Pancreas (tissue), 10 donors: ENCODE results near the gene SLC27A1. TPM values are rescaled to one million over a fixed set of nuclear protein-coding genes. Genes with fewer than 3 reads are reported as not detected.
"Not testable (repeated sequence)": the region's sequence is repeated elsewhere in the genome, so short reads cannot be mapped to it uniquely, and the experiment has no call there.

Source experiments
- ATAC-seq, 4 donors: fragments of 200-7000 bp; cut with Tn5 transposase; one replicate each; pipeline versions ENCODE4 v1.8.0 to v1.9.1; 2020; ENCODE audit warnings: mild to moderate bottlenecking in 4 of 4, moderate library complexity in 4 of 4
- DNase-seq, 6 donors: peaks; one replicate each; pipeline ENCODE4 v3.0.0-alpha.2; 2020
- FAIRE-seq: peaks from 2 replicates; lab custom pipeline; 2012; peaks lifted over from hg19 to GRCh38; lab: Jason Lieb, UNC
- H3K27ac ChIP-seq, 4 donors: fragments of 200-600 bp; sonication (generic); 1 replicate in 3 of 4; 2 replicates in 1 of 4; pipeline versions ENCODE4 v1.5.0 to v1.8.0; 2020
- H3K27me3 ChIP-seq, 4 donors: fragments of 200-600 bp; one replicate each; pipeline ENCODE4 v1.8.0; 2021
- H3K36me3 ChIP-seq, 3 donors: fragments of 200-600 bp; sonication (generic) in 1 of 3; one replicate each; pipeline versions ENCODE4 v1.5.0 to v1.8.0; 2020 to 2021
- H3K4me1 ChIP-seq, 3 donors: fragments of 200-600 bp; one replicate each; pipeline ENCODE4 v1.8.0; 2021
- H3K4me3 ChIP-seq, 4 donors: fragments of 200-600 bp; sonication (generic) in 2 of 4; one replicate each; pipeline versions ENCODE4 v1.5.0 to v1.8.0; 2020 to 2021
- H3K9me3 ChIP-seq, 4 donors: fragments of 200-600 bp; one replicate each; pipeline ENCODE4 v1.8.0; 2021
- CTCF ChIP-seq, 4 donors: fragments of 200-600 bp; sonication (generic) in 3 of 4; IDR thresholded peaks; one replicate each; pipeline versions ENCODE4 v1.5.0 to v1.8.0; 2021; ENCODE audit warnings: antibody characterized with exemption in 4 of 4
- WGBS, 2 donors: extraction: QIAGEN DNeasy Blood & Tissue Kit; methylation state at CpG; one replicate each; pipeline ENCODE4 v1.1.7; 2013; 5-methylcytosine and 5-hydroxymethylcytosine counted together
- intact Hi-C, 3 donors: fragments of 100-400 bp; cut with DNase I; formaldehyde crosslinking; loops; one replicate each; pipeline versions ENCODE4 v1.11.1 to v1.14.2; 2022
- polyA plus RNA-seq, 2 donors: library from polyadenylated mRNA; stranded (reverse); fragments of 200-250 nt; gene quantifications; one replicate each; pipeline ENCODE4 v1.2.3, GENCODE V29; 2013
- total RNA-seq, 6 donors: library from RNA; stranded (reverse); fragmentation: NEBNext Ultra II Directional in 4 of 6; extraction: Animal tissue kit (Norgen Biotek cat#: 25700) in 4 of 6; gene quantifications; one replicate each; pipeline versions ENCODE4 v1.2.1 to v1.2.4, GENCODE V29; 2021 to 2023
- donor health status: healthy with polysubstance abuse.
- donor health status: DM: no; HTN: no; CAD: no; lungs with moderate emphysema.
- donor health status: DM: no; HTN: no; CAD: no.
- donor health status: control.
- donor health status: control.
- donor health status: Bipolar disorder and iron deficiency.
- donor health status: DM: yes; HTN: yes; CAD: no.
- donor health status: DM: no; HTN: no; CAD: no.
- donor health status: DM: no; HTN: no; CAD: no.
- donor health status: DM: yes; HTN: yes; CAD: no.

Gene SLC27A1
- total and polyA plus RNA-seq, 8 donors = 9.4 to 37.1 (median 11.4) TPM

- 53% methylated on average over 12 of the region's 12 CpGs for WGBS, 2 donors
- H3K9me3 ChIP-seq = no peaks in the 10 kb centered on the region
- no peaks in the 10 kb centered on the region for H3K36me3 ChIP-seq
- no peak for TF ChIP-seq CTCF (IDR thresholded peaks at IDR 0.05)
- no peaks in the 10 kb centered on the region for H3K27me3 ChIP-seq
- FAIRE-seq (no peak), DNase-seq (peak in 1 of 6 donors; percentile 32), ATAC-seq (no peak)
- intact Hi-C loops = no loop called here
- H3K4me1 ChIP-seq = peaks cover 0 to 15% (median 0%) of the 10 kb centered on the region in 3 donors
- H3K4me3 ChIP-seq = peak overlapping the region in 3 of 4 donors; percentile 3 to 78 (median 77)
- no peak overlapping the region for H3K27ac ChIP-seq
Observed at GRCh38 chr19:17471410-17472125, 1.2 kb downstream of the SLC27A1 start.

- WGBS, 2 donors = 87 to 90% methylated on average over 9 of the region's 9 CpGs
- H3K27ac ChIP-seq = peak overlapping the region in 2 of 4 donors; percentile 23 to 27
- H3K4me3 ChIP-seq = no peak overlapping the region
- H3K4me1 ChIP-seq = peaks cover 0 to 15% (median 0%) of the 10 kb centered on the region in 3 donors
- H3K9me3 ChIP-seq = no peaks in the 10 kb centered on the region
- no peaks in the 10 kb centered on the region for H3K27me3 ChIP-seq
- H3K36me3 ChIP-seq = no peaks in the 10 kb centered on the region
- no peak for ATAC-seq
- intact Hi-C loops = no loop called here
- DNase-seq = no peak
- no peak for TF ChIP-seq CTCF (IDR thresholded peaks at IDR 0.05)
- FAIRE-seq = no peak
Observed at GRCh38 chr19:17473041-17473440, 2.7 kb downstream of the SLC27A1 start.

- H3K27ac ChIP-seq = peak overlapping the region; percentile 25 to 82 (median 67)
- ATAC-seq, H3K36me3 ChIP-seq: not testable (repeated sequence)
Observed at GRCh38 chr19:17475011-17475540, 4.8 kb downstream of the SLC27A1 start.

GRCh38 chr19:17475541-17476115 lies 5.3 kb downstream of the SLC27A1 start:
- intact Hi-C loops = no loop called here
- DNase-seq (peak in 5 of 6 donors; percentile 65 to 84 (median 78)), ATAC-seq (peak; percentile 74 to 84 (median 78)), FAIRE-seq (no peak)
- Histone ChIP-seq H3K4me1 (peaks cover 0 to 9% (median 0%) of the 10 kb centered on the region in 3 donors), H3K27ac (peak overlapping the region; percentile 25 to 82 (median 67)), H3K27me3 (no peaks in the 10 kb centered on the region), H3K9me3 (no peaks in the 10 kb centered on the region), H3K4me3 (no peak overlapping the region), H3K36me3 (no peaks in the 10 kb centered on the region)
- 50 to 53% methylated on average over 10 of the region's 10 CpGs for WGBS, 2 donors
- TF ChIP-seq CTCF (IDR thresholded peaks at IDR 0.05) = no peak

More at GRCh38 chr19:17475011-17475540, 4.8 kb downstream of the SLC27A1 start:
- WGBS, 2 donors = 66 to 75% methylated on average over 6 of the region's 6 CpGs
- H3K4me1 ChIP-seq, DNase-seq, intact Hi-C loops, FAIRE-seq, H3K9me3 ChIP-seq, H3K4me3 ChIP-seq, H3K27me3 ChIP-seq: not testable (repeated sequence)

- DNase-seq (no peak), FAIRE-seq (no peak), ATAC-seq (no peak)
- H3K27ac ChIP-seq = no peak overlapping the region
- no peaks in the 10 kb centered on the region for H3K27me3 ChIP-seq
- no peaks in the 10 kb centered on the region for H3K36me3 ChIP-seq
- H3K4me3 ChIP-seq = no peak overlapping the region
- peaks cover 0 to 5% (median 0%) of the 10 kb centered on the region in 3 donors for H3K4me1 ChIP-seq
- intact Hi-C loops = no loop called here
- no peaks in the 10 kb centered on the region for H3K9me3 ChIP-seq
- TF ChIP-seq CTCF (IDR thresholded peaks at IDR 0.05) = no peak
- 72 to 85% methylated on average over 6 of the region's 6 CpGs for WGBS, 2 donors
Observed at GRCh38 chr19:17479325-17479791, 9.0 kb downstream of the SLC27A1 start.
